SU-DHL-6 (cell line): ENCODE results near the gene TNNI3K.

ENCODE experiments used
- EZH2phosphoT487 ChIP-seq: fragments of 200-600 bp; sonication (generic), shearing (Covaris generic); conservative IDR thresholded peaks from 2 replicates; pipeline ENCODE4 v1.6.1; 2018; ENCODE audit warnings: mild to moderate bottlenecking, antibody characterized with exemption, low read length, moderate library complexity, mixed read lengths
- TF ChIP-seq, protein P1 (sequence below): fragments of 200-600 bp; sonication (generic); IDR thresholded peaks from one replicate; pipeline ENCODE4 v1.5.1; 2017; ENCODE audit warnings: antibody characterized with exemption, mild to moderate bottlenecking, low read length, moderate library complexity; ENCODE audit not compliant: insufficient read depth, poor library complexity, severe bottlenecking

GRCh38 chr1:74423471-74423870, 188.3 kb downstream of the TNNI3K start:
- TF ChIP-seq, protein P1, sequence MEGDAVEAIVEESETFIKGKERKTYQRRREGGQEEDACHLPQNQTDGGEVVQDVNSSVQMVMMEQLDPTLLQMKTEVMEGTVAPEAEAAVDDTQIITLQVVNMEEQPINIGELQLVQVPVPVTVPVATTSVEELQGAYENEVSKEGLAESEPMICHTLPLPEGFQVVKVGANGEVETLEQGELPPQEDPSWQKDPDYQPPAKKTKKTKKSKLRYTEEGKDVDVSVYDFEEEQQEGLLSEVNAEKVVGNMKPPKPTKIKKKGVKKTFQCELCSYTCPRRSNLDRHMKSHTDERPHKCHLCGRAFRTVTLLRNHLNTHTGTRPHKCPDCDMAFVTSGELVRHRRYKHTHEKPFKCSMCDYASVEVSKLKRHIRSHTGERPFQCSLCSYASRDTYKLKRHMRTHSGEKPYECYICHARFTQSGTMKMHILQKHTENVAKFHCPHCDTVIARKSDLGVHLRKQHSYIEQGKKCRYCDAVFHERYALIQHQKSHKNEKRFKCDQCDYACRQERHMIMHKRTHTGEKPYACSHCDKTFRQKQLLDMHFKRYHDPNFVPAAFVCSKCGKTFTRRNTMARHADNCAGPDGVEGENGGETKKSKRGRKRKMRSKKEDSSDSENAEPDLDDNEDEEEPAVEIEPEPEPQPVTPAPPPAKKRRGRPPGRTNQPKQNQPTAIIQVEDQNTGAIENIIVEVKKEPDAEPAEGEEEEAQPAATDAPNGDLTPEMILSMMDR, result no peak
- no peak for TF ChIP-seq EZH2phosphoT487
